ENCODE data around the gene CRTC1. TPM values are rescaled to one million over a fixed set of nuclear protein-coding genes. Genes with fewer than 3 reads are reported as not detected.

CRTC1 gene
- total and polyA plus RNA-seq, 4 donors, result 1.5 to 3.5 (median 1.9) TPM

GRCh38 chr19:18651300-18651699 is 32.2 kb upstream of the CRTC1 start:
- no peak overlapping the region for H3K9ac ChIP-seq (ENCODE audit: low read depth in 1 of 2, low read length in 2 of 2)
- no peaks in the 10 kb centered on the region for H3K36me3 ChIP-seq (ENCODE audit: control insufficient read depth in 4 of 4, insufficient read depth in 3 of 4, low read depth in 1 of 4, low read length in 3 of 4)
- DNase-seq (ENCODE audit: low spot score), result no peak
- no peak overlapping the region for H3K27ac ChIP-seq (ENCODE audit: low read depth in 1 of 2, low read length in 2 of 2)
- WGBS, result 98% methylated on average over 1 of the region's 1 CpG
- TF ChIP-seq, protein P1, sequence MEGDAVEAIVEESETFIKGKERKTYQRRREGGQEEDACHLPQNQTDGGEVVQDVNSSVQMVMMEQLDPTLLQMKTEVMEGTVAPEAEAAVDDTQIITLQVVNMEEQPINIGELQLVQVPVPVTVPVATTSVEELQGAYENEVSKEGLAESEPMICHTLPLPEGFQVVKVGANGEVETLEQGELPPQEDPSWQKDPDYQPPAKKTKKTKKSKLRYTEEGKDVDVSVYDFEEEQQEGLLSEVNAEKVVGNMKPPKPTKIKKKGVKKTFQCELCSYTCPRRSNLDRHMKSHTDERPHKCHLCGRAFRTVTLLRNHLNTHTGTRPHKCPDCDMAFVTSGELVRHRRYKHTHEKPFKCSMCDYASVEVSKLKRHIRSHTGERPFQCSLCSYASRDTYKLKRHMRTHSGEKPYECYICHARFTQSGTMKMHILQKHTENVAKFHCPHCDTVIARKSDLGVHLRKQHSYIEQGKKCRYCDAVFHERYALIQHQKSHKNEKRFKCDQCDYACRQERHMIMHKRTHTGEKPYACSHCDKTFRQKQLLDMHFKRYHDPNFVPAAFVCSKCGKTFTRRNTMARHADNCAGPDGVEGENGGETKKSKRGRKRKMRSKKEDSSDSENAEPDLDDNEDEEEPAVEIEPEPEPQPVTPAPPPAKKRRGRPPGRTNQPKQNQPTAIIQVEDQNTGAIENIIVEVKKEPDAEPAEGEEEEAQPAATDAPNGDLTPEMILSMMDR (IDR thresholded peaks at IDR 0.05; ENCODE audit: low read depth, low read length, missing input control), result no peak
- no peak for TF ChIP-seq ZBTB33 (IDR thresholded peaks at IDR 0.05)
- TF ChIP-seq SP1 (IDR thresholded peaks at IDR 0.05), result no peak
- TF ChIP-seq TAF1 (conservative IDR thresholded peaks at IDR 0.05), result no peak
- TF ChIP-seq HNF4G (IDR thresholded peaks at IDR 0.05), result no peak
- H3K27me3 ChIP-seq (ENCODE audit: control insufficient read depth in 4 of 4, insufficient read depth in 4 of 4, low read length in 3 of 4), result no peaks in the 10 kb centered on the region
- H3K4me1 ChIP-seq (ENCODE audit: control insufficient read depth in 4 of 4, insufficient read depth in 4 of 4, low read length in 3 of 4), result peaks cover 0 to 14% (median 2%) of the 10 kb centered on the region in 4 donors
- no peak overlapping the region for H3K4me3 ChIP-seq (ENCODE audit: low read depth in 1 of 3, low read length in 3 of 3)
- no peaks in the 10 kb centered on the region for H3K9me3 ChIP-seq (ENCODE audit: control insufficient read depth in 4 of 4, low read length in 3 of 4)

DNA sequence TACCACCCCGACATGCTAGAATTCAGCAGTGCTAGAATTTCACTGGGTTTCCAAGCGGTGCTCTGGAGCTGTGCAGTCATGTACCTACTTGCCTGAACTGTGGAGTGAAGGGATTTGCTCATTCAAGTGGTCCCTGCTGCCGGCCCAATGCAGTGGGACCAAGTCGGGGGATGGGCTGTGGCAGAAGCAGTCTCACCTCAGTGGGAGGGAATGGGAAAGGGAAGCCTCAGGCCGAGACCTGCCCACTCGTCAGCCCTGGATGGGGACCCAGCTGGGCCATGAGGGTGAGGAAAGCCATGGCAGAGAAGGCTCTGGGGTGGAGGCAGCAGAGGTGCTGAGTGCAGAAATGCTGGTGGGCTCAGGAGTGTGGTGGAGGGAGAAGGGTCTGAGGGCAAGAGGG is 31.7 kb upstream of the CRTC1 start:
- WGBS, result 91% methylated on average over 6 of the region's 6 CpGs
- H3K4me1 ChIP-seq (ENCODE audit: control insufficient read depth in 4 of 4, insufficient read depth in 4 of 4, low read length in 3 of 4), result peaks cover 0 to 14% (median 2%) of the 10 kb centered on the region in 4 donors
- no peaks in the 10 kb centered on the region for H3K9me3 ChIP-seq (ENCODE audit: control insufficient read depth in 4 of 4, low read length in 3 of 4)
- H3K9ac ChIP-seq (ENCODE audit: low read depth in 1 of 2, low read length in 2 of 2), result no peak overlapping the region
- no peak overlapping the region for H3K4me3 ChIP-seq (ENCODE audit: low read depth in 1 of 3, low read length in 3 of 3)
- no peak overlapping the region for H3K27ac ChIP-seq (ENCODE audit: low read depth in 1 of 2, low read length in 2 of 2)
- DNase-seq (ENCODE audit: low spot score), result no peak
- no peaks in the 10 kb centered on the region for H3K27me3 ChIP-seq (ENCODE audit: control insufficient read depth in 4 of 4, insufficient read depth in 4 of 4, low read length in 3 of 4)
- TF ChIP-seq FOXA1 (IDR thresholded peaks at IDR 0.05) (no peak), TAF1 (conservative IDR thresholded peaks at IDR 0.05) (no peak)
- H3K36me3 ChIP-seq (ENCODE audit: control insufficient read depth in 4 of 4, insufficient read depth in 3 of 4, low read depth in 1 of 4, low read length in 3 of 4), result no peaks in the 10 kb centered on the region

GRCh38 chr19:18653853-18654252 is 29.6 kb upstream of the CRTC1 start:
- no peak overlapping the region for H3K9ac ChIP-seq (ENCODE audit: low read depth in 1 of 2, low read length in 2 of 2)
- TF ChIP-seq EGR1 (IDR thresholded peaks at IDR 0.05; ENCODE audit: low read depth in 2 of 2) (no peak), FOXA1 (IDR thresholded peaks at IDR 0.05) (no peak), NR2F2 (IDR thresholded peaks at IDR 0.05) (no peak), MAX (IDR thresholded peaks at IDR 0.05) (no peak), RXRA (IDR thresholded peaks at IDR 0.05) (no peak), HNF4G (IDR thresholded peaks at IDR 0.05) (no peak), JUND (IDR thresholded peaks at IDR 0.05) (no peak)
- TF ChIP-seq, protein P2, sequence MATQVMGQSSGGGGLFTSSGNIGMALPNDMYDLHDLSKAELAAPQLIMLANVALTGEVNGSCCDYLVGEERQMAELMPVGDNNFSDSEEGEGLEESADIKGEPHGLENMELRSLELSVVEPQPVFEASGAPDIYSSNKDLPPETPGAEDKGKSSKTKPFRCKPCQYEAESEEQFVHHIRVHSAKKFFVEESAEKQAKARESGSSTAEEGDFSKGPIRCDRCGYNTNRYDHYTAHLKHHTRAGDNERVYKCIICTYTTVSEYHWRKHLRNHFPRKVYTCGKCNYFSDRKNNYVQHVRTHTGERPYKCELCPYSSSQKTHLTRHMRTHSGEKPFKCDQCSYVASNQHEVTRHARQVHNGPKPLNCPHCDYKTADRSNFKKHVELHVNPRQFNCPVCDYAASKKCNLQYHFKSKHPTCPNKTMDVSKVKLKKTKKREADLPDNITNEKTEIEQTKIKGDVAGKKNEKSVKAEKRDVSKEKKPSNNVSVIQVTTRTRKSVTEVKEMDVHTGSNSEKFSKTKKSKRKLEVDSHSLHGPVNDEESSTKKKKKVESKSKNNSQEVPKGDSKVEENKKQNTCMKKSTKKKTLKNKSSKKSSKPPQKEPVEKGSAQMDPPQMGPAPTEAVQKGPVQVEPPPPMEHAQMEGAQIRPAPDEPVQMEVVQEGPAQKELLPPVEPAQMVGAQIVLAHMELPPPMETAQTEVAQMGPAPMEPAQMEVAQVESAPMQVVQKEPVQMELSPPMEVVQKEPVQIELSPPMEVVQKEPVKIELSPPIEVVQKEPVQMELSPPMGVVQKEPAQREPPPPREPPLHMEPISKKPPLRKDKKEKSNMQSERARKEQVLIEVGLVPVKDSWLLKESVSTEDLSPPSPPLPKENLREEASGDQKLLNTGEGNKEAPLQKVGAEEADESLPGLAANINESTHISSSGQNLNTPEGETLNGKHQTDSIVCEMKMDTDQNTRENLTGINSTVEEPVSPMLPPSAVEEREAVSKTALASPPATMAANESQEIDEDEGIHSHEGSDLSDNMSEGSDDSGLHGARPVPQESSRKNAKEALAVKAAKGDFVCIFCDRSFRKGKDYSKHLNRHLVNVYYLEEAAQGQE (IDR thresholded peaks at IDR 0.05), result no peak
- TF ChIP-seq, protein P3, sequence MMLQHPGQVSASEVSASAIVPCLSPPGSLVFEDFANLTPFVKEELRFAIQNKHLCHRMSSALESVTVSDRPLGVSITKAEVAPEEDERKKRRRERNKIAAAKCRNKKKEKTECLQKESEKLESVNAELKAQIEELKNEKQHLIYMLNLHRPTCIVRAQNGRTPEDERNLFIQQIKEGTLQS (IDR thresholded peaks at IDR 0.05), result no peak
- no peak overlapping the region for H3K27ac ChIP-seq (ENCODE audit: low read depth in 1 of 2, low read length in 2 of 2)
- no peak overlapping the region for H3K4me3 ChIP-seq (ENCODE audit: low read depth in 1 of 3, low read length in 3 of 3)
- H3K4me1 ChIP-seq (ENCODE audit: control insufficient read depth in 4 of 4, insufficient read depth in 4 of 4, low read length in 3 of 4), result peaks cover 0 to 10% (median 2%) of the 10 kb centered on the region in 4 donors
- no peak for DNase-seq (ENCODE audit: low spot score)
- H3K36me3 ChIP-seq (ENCODE audit: control insufficient read depth in 4 of 4, insufficient read depth in 3 of 4, low read depth in 1 of 4, low read length in 3 of 4), result no peaks in the 10 kb centered on the region
- no peaks in the 10 kb centered on the region for H3K27me3 ChIP-seq (ENCODE audit: control insufficient read depth in 4 of 4, insufficient read depth in 4 of 4, low read length in 3 of 4)
- H3K9me3 ChIP-seq (ENCODE audit: control insufficient read depth in 4 of 4, low read length in 3 of 4), result no peaks in the 10 kb centered on the region
- WGBS, result 100% methylated on average over 1 of the region's 1 CpG

Data from liver (tissue), 9 donors.